Esophagus mucosa (tissue), 1 donor: ENCODE data around the gene CNNM4. TPM values are rescaled to one million over a fixed set of nuclear protein-coding genes. Genes with fewer than 3 reads are reported as not detected.

Source experiments
- ATAC-seq: fragments of 200-7000 bp; cut with Tn5 transposase; one replicate; pipeline ENCODE4 v1.9.1; 2020
- total RNA-seq: library from RNA; stranded (reverse); gene quantifications from one replicate; pipeline ENCODE4 v1.2.4, GENCODE V29; 2023
- donor health status: DM: yes; HTN: yes; CAD: no.

Gene CNNM4
- total RNA-seq, 1 donor from 2014 or later: 9.3 TPM

DNA sequence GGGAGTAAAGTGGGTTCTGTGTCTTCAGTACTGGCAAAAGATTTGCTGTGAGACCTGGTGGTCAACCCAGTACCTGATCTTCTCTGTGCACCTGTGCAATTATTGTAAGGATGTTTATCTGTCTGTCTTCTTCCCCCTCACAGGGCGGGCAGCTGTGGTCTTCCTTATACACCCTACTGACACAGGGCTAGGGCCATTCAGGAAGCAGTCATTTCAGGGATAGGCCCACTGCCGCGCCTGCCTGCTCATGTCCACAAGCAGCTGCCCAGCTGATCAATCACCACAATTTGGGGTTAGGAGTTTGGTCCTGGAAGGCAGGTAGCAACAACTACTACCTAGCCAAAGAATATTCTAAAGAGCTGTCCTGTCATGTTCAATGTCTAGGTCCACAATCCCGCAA lies 1.2 kb upstream of the CNNM4 start:
- ATAC-seq: no peak

GRCh38 chr2:96760986-96761832 lies 507 bp downstream of the CNNM4 start:
- ATAC-seq: peak; percentile 19

GRCh38 chr2:96762529-96763311 lies 2.0 kb downstream of the CNNM4 start:
- no peak for ATAC-seq

DNA sequence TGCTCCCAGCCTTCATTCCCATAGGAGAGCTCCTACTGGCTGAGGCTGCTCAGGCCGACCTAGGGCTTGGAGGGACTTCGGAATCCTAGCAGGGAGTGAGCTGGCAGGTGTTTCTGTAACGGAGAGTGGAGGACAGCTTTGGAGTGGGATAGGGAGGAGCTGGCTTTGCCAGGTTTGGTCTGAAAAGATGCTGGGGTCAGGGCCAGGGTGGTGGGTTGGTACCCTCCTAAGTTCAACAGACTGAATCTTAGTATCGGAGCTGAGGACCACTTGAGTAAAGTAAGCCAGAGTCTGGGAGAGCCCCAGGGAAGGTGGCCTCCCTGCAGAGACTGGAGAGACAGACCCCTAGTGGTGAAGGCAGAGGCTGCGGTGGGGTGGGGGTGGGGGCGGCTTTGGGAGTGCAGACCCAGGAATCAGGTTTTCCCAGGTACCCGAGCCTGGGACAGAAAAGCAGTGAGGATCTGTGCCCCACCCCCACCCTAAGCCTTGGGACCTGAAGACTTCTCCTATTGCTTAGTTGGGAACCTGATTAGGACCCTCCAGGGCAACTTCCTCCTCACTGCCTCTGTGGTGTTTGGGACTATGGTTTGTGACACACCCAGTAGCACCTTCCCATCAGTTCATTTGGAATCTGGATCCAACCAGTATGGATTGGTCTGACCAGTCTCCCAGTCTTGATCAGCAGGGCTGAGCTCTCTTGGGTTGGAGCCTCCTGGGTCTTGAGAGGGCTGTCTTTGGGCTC lies 3.0 kb downstream of the CNNM4 start:
- ATAC-seq: peak; percentile 3

DNA sequence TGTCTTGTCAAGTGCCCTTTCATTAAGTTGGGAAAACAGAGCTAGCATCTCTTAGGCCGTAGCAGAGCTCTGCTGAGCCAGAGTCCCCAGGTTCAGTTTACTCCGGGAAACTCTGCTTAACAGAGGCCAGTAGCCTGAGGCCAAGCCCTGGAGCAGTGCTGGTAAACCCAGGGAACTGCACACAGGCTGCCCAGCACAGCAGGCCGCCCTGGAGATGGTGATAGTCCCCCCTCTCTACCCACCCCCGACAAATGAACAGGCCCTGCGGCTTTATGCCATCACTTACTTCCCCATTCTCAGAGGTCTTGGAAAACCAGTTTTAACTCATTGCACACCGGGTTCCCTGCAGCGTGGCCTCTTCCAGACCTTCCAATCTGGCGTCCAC lies 3.5 kb downstream of the CNNM4 start:
- no peak for ATAC-seq

DNA sequence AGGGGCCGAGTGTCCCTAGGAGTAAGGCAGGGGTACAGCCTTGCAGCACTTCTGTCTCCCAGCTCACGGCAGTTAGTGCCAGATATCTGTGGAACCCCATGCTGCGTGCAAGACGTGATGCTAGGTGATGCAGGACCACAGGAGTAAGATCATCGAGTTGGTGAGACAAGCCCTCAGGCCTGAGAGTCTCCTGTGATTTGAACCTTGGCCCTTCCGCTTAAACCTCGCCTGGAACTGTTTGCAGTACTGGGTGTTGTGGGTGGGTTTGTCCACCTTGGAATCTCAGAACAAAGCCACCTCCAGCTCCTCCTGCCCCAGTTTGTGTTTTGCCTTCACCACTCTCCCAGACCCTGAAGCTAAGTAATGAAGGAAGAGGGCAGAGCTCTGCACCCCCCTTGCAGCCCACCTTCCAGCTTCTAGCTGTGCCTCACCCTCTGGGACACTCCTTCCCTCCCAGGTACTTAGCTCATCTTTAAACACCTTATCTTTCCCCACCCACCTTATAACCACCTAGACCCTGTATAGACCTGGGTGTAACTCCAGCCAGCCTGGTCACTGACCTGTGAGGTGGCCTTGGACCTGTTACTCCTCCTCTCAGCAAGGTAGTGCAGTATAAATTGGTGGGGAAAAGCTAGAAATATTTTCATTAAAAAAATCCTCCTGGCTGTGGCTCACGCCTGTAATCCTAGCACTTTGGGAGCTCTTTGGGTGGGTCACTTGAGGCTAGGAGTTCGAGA lies 6.6 kb downstream of the CNNM4 start:
- ATAC-seq: no peak

GRCh38 chr2:96768083-96768561 lies 7.4 kb downstream of the CNNM4 start:
- peak; percentile 40 for ATAC-seq

GRCh38 chr2:96769814-96770213 lies 9.1 kb downstream of the CNNM4 start:
- ATAC-seq: no peak

GRCh38 chr2:96770442-96771202 lies 9.9 kb downstream of the CNNM4 start:
- no peak for ATAC-seq

- ATAC-seq: peak; percentile 87
These were observed 11.3 kb downstream of the CNNM4 start for GRCh38 chr2:96771796-96772618.

DNA sequence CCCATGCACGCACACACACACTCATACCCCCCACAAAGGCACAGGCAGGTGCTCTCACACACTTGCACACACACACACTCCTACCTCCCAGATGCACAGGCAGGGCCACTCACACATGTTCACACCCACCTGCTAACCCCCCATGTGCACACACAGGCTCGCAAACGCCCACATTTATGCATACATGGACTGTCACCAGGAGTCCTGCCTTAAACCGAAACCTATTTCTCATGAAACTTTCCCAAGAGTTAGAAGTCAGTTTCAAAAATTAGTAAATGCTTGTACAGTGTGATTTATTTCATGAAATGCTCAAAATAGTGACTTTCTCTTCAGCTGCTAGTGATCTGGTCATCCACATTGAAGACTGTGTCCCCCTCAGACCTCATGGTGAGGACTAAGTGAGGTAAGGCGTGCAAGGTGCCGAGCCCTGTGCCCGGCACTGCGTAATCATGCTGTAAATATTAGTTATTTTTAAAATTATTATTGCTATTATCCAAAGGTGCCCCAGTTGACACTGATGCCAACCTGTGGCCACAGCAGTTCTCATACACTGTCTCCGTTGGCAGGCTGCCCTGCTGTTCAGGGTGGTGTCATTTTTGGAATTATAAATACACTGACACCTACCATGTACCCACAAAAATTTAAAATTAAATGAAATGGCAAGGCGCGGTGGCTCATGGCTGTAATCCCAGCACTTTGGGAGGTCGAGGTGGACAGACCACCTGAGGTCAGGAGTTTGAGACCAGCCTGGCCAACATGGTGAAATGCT lies 12.4 kb downstream of the CNNM4 start:
- ATAC-seq: no peak

GRCh38 chr2:96773922-96774321 lies 13.2 kb downstream of the CNNM4 start:
- ATAC-seq: peak; percentile 12

GRCh38 chr2:96775160-96775559 lies 14.5 kb downstream of the CNNM4 start:
- ATAC-seq: no peak

DNA sequence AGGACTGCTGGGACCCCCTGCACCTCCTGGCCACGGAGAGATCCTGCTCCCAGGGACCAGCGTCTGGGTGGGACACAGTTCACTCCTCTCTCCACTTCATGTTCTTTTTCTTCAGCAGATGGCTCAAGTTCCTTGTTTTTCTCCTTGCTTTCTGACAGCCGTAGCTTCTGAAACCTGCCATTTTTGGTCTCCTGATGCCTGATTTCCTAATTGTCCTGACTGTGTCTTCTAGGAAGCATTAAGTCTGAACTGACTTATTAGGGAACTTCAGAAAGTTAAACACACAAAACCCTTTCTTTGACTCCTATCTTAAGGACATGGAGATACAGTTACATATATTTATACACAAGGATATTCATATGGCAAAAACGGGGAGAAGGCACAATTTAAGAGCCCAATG lies 22.7 kb downstream of the CNNM4 start:
- no peak for ATAC-seq

DNA sequence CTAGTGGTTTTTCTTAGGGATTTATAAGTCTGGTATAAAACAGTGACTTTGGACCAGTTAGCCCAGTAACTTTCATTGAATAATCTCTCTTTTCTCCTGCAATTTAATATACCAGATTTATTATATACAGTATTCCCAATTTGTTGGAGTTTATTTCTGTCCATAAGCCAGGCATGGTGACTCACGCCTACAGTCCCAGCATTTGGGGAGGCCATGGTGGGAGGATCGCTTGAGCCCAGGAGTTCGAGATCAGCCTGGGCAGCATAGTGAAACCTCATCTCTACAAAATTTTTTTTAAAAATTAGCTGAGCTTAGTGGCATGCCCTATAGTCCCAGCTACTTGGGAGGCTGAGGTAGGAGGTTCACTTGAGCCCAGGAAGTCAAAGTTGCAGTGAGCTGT lies 26.7 kb downstream of the CNNM4 start:
- ATAC-seq: no peak

- ATAC-seq: peak; percentile 61
These were observed 27.9 kb downstream of the CNNM4 start for GRCh38 chr2:96788442-96789244.

GRCh38 chr2:96789245-96789617 lies 28.5 kb downstream of the CNNM4 start:
- peak; percentile 9 for ATAC-seq

GRCh38 chr2:96792772-96793749 lies 32.4 kb downstream of the CNNM4 start:
- no peak for ATAC-seq
